Nephron (organoid): ENCODE measurements around the gene ZNF575.

Experiments
- H3K27ac Mint-ChIP-seq, 3 experiments: 2 replicates each; pipeline ENCODE4 v1.8.0; 2020; ENCODE audit warnings: mixed read lengths in 3 of 3, mild to moderate bottlenecking in 2 of 3, moderate library complexity in 1 of 3
- H3K27me3 Mint-ChIP-seq: 2 replicates; pipeline ENCODE4 v1.8.0; 2021; ENCODE audit warnings: low read depth, mild to moderate bottlenecking, moderate library complexity, mixed read lengths
- H3K36me3 Mint-ChIP-seq: 2 replicates; pipeline ENCODE4 v1.8.0; 2020; ENCODE audit warnings: low read depth, mixed read lengths
- H3K4me1 Mint-ChIP-seq: 2 replicates; pipeline ENCODE4 v1.8.0; 2020; ENCODE audit warnings: mixed read lengths
- H3K4me3 Mint-ChIP-seq, 3 experiments: 2 replicates each; pipeline ENCODE4 v1.8.0; 2020; ENCODE audit warnings: mild to moderate bottlenecking in 3 of 3, mixed read lengths in 3 of 3, moderate library complexity in 2 of 3
- H3K9me3 Mint-ChIP-seq: 2 replicates; pipeline ENCODE4 v1.8.0; 2020; ENCODE audit warnings: mixed read lengths
- TF ChIP-seq, protein P1 (sequence below), 3 experiments: fragments of 200-600 bp; sonication (generic); IDR thresholded peaks; one replicate each; pipeline ENCODE4 v1.5.0; 2021; ENCODE audit warnings: antibody characterized with exemption in 3 of 3; ENCODE audit not compliant: unreplicated experiment in 3 of 3

ZNF575 gene

DNA sequence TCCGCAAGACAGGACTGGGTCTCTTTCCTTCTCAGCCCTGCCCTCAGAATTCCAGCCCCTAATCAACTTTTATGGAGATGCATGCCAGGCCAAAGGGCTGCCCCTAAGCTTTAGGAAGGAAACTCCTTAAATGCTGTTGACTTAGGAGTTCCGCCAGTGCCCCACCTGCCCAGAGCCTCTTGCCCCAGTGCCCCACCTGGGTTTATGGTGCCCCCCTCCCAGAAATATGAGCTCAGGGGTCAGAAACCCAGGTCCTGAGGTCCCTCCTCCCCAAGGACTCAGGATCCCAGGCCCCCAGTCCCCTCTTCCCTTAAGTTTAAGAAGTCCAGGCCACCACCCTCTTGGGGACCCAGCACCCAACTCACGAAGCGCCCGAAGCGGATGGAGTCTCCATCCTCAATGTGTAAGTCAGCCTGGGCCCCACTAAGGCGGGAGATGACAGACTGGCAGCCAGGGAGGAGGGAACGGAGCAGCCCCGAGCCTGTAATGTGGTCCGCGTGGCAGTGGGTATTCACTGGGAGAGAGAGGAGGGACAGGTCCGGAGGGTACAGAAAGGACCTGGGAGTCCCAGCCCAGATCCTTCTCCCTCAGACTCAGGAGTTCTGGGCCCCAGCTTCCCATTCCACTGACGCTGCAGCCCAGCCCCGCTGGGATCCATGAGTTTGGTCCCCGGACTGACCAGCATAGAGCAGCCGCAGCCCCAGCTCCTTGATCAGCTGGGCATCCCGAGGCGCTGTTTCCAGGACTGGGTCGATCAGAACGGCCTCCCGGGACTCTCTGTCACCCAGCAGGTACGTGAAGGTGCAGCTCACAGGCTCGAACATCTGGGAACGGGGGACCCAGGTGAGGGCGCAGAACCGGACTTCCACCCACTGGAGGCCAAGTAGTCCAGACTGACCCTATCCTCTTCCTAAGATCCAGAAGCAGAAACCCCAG, 6.9 kb upstream of the ZNF575 start:
- H3K9me3 Mint-ChIP-seq: no peaks in the 10 kb centered on the region

DNA sequence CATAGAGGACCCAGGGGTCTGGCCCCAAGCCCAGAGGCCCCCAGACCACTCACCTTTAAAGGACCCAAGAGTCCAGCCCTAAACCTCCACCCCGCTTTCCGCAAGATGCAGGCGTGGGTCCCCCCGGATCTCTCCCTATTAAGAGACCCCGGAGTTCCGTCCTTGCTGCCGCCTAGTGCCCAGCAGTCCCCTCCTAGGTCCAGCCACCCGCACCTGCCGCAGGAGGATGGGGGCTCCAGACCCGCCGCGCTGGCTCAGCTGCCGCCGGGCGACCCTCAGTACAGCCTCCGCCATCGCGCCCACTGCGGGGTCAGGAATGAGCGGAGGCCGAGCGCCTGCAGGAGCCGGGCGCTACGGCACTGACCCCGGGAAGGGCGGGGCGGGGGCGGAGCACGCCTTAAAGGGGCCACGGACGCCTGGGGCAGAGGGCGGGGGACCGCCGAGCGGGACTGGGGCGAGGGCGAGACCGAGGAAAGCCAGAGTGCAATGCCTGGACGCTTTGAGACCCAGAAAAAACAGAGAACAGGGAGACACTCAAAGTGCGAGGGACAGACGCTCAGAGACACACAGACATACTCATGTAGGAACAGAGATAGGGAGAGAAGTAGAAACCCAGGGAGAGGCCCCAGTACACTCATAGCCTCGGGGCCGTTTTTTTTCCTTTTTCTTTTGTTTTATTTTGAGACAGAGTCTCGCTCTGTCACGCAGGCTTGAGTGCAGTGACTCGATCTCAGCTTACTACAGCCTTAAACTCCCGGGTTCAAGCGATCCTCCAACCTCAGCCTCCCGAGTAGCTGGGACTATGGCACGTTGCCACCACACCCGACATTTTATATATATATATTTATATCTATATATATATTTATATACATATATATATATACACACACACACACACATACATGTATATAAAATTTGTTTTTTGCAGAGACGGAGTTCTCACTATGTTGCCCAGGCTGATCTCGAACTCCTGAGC, 5.8 kb upstream of the ZNF575 start, which contains the start of gene ETHE1:
TSS of gene ETHE1 (minus strand) at position 318 of the 976 bp plus-strand sequence. CDS start at position 294, 24 bp downstream.
- no peaks in the 10 kb centered on the region for H3K27me3 Mint-ChIP-seq
- H3K36me3 Mint-ChIP-seq: no peaks in the 10 kb centered on the region
- no peaks in the 10 kb centered on the region for H3K9me3 Mint-ChIP-seq
- peaks cover 17% of the 10 kb centered on the region for H3K4me1 Mint-ChIP-seq
- peak within 1 kb of the TSS; percentile 80 to 89 (median 86) for H3K27ac Mint-ChIP-seq
- TF ChIP-seq, protein P1, sequence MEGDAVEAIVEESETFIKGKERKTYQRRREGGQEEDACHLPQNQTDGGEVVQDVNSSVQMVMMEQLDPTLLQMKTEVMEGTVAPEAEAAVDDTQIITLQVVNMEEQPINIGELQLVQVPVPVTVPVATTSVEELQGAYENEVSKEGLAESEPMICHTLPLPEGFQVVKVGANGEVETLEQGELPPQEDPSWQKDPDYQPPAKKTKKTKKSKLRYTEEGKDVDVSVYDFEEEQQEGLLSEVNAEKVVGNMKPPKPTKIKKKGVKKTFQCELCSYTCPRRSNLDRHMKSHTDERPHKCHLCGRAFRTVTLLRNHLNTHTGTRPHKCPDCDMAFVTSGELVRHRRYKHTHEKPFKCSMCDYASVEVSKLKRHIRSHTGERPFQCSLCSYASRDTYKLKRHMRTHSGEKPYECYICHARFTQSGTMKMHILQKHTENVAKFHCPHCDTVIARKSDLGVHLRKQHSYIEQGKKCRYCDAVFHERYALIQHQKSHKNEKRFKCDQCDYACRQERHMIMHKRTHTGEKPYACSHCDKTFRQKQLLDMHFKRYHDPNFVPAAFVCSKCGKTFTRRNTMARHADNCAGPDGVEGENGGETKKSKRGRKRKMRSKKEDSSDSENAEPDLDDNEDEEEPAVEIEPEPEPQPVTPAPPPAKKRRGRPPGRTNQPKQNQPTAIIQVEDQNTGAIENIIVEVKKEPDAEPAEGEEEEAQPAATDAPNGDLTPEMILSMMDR (IDR thresholded peaks at IDR 0.05; ENCODE audit: unreplicated experiment in 3 of 3): no peak
- H3K4me3 Mint-ChIP-seq: peak within 1 kb of the TSS; percentile 90 to 94 (median 94)

More for the DNA sequence above, 6.9 kb upstream of the ZNF575 start:
- TF ChIP-seq, protein P1 (IDR thresholded peaks at IDR 0.05; ENCODE audit: unreplicated experiment in 3 of 3): no peak
- peaks cover 17% of the 10 kb centered on the region for H3K4me1 Mint-ChIP-seq
- no peaks in the 10 kb centered on the region for H3K27me3 Mint-ChIP-seq
- H3K27ac Mint-ChIP-seq: peak overlapping the region; percentile 36 to 86 (median 80)
- H3K4me3 Mint-ChIP-seq: peak overlapping the region; percentile 90 to 94 (median 94)
- no peaks in the 10 kb centered on the region for H3K36me3 Mint-ChIP-seq

DNA sequence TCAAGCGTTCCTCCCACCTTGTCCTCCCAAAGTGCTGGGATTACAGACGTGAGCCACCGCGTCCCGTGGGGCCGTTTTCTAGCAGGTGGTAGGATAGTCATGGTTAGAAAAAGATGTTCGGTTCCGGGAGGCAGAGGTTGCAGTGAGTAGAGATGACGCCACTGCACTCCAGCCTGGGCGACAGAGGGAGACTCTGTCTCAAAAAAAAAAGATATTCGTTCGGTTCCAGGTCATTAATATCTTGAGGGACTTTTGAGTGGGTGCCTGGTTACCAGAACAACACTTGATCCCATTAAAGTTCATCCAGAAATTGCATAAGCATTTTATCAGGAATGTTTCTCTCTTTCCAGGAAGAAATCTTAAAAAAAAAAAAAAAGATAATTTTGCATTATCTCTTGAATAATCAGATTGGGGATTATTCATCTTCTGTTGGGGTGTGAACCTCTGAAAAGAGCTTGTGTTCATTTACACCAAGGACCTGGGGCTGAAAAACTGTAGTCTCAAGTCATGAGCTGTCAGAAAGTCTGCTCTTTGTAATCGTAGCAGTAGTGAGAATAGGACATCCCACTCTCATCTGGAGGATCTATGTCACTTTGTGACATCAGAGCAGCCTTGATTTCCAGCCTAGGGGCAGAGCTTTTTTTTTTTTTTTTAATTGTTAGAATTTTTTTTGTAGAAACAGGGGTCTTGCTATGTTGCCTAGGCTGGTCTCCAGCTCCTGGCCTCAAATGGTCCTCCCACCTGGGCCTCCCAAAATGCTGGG, 4.9 kb upstream of the ZNF575 start:
- peaks cover 17% of the 10 kb centered on the region for H3K4me1 Mint-ChIP-seq
- no peaks in the 10 kb centered on the region for H3K9me3 Mint-ChIP-seq
- H3K27ac Mint-ChIP-seq: peak overlapping the region; percentile 41 to 80 (median 43)
- H3K4me3 Mint-ChIP-seq: peak overlapping the region; percentile 66 to 90 (median 75)
- H3K27me3 Mint-ChIP-seq: no peaks in the 10 kb centered on the region
- TF ChIP-seq, protein P1 (IDR thresholded peaks at IDR 0.05; ENCODE audit: unreplicated experiment in 3 of 3): no peak
- H3K36me3 Mint-ChIP-seq: no peaks in the 10 kb centered on the region

DNA sequence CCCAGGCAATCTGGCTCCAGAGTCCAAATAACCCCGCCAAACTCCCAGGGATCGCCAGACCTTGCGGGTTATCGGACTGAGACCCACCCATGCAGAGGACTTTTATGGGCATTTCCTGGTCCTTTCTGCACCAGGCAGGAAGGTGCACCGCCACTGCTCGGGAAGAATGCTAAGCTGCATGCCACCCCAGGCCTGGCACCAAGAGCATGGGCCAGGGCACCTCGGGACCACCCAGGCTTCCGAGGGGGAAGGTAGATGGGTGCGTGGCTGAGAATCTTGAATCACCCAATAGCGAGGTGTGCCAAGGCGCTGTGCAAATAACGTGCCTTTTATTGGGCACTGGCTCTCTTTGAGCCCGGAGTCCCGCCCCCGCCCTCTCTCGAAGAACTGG, 422 bp upstream of the ZNF575 start:
- no peaks in the 10 kb centered on the region for H3K27me3 Mint-ChIP-seq
- H3K27ac Mint-ChIP-seq: peak overlapping the region; percentile 97 to 100 (median 99)
- H3K4me3 Mint-ChIP-seq: peak overlapping the region; percentile 88 to 92 (median 90)
- peaks cover 10% of the 10 kb centered on the region for H3K4me1 Mint-ChIP-seq
- peaks cover 16% of the 10 kb centered on the region for H3K36me3 Mint-ChIP-seq
- TF ChIP-seq, protein P1 (IDR thresholded peaks at IDR 0.05; ENCODE audit: unreplicated experiment in 3 of 3): no peak
- H3K9me3 Mint-ChIP-seq: no peaks in the 10 kb centered on the region
